NCI-H526 treated with DMSO at 0.1 percent for 48 hours (cell line): ENCODE measurements around the gene PLEKHG4B.
"Not testable (repeated sequence)": the region's sequence is repeated elsewhere in the genome, so short reads cannot be mapped to it uniquely, and the experiment has no call there.

Source experiments
- DNase-seq: peaks from one replicate; lab custom pipeline; 2025; lab: John Stamatoyannopoulos, UW

Gene PLEKHG4B

DNA sequence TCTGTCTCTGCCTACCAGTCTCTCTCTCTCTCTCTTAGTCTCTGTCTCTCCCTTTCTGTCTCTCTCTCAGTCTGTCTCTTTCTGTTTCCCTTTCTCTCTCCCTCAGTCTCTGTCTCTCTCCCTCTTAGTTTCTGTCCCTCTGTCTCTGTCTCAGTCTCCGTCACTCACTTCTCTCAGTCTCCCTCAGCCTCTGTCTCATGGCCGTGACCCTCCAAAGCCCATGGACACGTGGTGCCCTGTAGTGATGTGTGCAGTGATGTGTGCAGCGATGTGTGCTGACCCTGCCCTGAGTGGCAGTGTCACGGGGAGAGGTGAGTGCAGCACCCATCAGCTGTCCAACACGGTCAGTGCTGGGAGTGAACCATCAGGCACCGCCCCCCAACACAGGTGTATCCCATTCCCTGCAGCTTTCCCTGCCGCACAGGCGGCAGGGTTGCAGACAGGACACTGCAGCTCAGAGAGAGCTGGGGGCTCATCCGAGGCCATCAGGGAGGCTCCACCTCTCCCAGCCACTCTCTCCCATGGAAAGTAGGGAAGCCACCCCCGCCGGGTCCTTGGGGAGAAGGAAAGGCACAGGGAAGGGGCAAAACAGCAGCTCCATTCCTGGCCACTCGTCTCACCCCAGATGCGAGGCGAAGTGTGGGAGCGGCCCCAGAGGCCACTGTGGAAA is 98.5 kb downstream of the PLEKHG4B start:
- DNase-seq = peak; percentile 16

DNA sequence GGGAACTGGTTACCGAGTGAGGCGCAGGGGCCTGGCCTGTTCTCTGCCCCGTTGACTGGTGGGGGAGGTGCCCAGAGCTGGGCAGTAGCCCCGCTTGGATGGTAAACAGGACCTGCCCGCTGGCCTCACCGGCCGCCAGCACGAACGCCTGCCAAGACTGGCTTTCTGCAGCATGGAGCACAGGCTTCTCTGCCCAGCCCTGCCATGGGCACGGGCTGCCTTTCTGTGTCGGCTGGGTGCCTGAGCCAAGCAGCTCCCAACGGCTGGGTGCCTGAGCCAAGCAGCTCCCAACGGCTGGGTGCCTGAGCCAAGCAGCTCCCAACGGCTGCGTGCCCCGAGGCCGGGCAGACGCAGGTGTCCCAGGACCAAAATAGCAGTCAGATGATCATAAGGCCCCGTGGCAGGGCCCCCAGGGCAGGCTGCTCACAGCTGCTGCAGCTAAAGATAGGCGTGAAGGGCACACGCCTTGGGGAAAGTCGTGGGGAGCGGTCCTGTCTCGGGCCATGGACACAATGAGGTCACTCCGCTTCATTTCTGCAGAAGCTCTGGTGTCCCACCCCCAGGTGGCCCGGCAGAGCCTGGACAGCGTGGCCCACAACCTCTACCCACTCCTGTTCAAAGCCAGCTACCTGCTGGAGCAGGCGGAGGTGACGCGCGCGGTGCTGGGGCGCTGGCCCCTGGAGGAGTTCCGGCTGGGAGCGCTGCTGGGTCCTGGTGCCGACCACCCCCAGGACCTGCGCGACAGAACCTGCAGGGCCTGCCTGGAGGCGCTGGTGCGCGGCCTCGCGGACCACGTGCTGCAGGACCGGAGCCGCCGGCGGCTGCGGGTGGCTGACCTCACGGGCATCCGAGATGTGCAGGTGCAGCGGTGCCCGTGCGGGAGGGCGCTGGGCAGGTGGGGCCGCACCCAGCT is 99.3 kb downstream of the PLEKHG4B start, which contains the start of gene LRRC14B:
Gene LRRC14B (plus strand): TSS at position 460 of the 913 bp plus-strand sequence. CDS start 44 bp downstream, at position 504.
- DNase-seq = peak; percentile 60

DNA sequence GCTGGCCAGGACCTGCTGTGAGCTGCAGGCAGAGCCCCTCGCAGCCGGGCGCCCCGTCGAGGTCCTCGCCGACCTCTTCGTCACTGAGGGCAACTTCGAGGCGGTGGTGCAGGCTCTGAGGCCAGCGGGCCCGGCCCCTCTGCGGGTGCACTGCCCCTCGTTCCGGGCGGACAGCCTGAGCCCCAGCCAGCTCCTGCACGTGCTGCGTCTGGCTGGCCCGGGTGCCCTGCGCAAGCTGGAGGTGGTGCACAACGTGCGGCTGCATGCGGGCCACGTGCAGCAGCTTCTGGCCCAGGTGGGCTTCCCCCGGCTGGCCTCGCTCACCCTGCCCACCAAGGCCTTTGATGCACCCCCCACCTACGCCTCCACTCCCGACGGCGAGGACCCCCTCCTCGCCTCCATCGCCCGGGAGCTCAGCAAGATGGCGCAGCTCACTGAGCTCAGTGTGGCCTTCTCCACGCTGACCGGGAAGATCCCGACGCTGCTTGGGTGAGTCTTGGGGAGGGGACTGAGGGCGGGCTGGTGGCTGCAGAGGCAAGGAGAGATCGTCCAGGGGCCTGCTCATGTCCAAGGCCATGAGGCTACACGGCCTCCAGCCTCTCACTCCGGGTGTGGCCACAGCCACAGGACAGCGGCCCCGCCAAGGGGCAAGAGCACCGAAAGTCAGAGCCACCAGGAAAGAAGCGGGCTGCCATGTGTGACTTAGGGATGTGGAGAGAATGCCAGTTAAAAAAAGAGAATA is 100.2 kb downstream of the PLEKHG4B start:
- DNase-seq = no peak

DNA sequence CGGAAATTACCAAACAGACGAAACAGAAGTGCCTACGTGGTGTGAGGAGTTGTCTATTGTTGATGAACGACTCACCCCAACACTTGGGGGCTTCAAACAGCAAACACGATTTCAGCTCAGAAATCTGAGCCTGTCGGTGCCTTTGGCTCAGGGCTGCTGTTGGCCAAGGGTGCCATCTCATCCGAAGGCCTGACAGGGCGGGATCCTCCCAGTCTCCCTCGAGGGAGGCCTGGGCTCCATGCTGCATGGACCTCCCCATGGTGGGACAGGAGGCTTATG is 100.7 kb downstream of the PLEKHG4B start:
- no peak for DNase-seq

DNA sequence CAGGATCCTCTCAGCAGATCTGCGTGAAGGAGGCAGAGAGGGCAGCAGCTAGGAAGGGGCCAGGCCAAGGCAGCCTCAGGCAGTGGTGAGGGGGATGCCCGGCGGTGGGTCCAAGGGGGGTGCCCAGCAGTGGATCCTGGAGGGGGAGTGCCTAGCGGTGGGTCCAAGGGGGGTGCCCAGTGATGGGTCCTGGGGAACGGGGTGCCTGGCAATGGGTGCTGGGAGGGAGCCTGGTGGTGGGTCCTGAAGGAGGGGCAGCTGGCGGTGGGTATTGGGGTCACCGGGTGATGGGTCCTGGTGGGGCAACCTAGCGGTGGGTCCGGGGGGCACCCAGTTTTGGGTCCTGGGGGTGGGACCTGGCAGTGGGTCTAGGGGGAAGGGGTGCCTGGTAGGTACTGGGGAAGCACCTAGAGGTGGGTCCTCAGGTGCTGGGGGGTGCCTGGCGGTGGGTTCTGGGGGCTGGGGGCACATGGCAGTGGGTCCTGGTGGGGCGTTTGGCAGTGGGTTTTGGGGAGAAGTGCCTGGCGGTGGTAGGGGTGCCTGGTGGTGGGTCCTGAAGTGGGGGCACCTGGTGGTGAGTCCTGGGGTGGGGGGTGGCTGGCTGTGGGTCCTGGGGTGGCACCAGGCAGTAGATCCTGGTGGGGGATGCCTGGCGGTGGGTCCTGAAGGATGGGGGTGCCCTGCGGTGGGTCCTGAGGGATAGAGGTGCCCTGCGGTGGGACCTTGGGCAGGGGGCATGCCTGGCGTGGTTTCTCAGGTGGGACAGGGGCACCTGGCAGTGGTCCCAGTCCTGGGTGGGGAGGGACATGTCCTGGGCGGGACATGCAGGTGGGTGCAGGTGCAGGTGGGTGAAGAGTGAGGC is 101.2 kb downstream of the PLEKHG4B start:
- no peak for DNase-seq

DNA sequence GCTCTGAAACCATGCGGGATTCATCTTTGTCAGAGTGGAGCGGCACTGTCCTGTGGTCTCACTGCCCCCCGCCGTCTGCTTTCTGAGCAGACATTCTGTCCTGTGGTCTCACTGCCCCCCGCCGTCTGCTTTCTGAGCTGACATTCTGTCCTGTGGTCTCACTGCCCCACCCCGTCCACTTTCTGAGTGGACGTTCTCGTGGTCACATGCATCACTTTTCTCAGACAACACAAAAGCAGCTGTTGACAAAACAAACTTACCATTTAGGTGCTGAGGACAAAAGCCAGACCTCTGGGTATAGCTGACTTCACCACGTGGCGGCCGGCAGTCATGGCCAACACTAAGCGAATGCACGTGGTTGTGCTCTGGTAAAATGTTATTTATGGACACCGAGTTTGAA is 102.1 kb downstream of the PLEKHG4B start:
- DNase-seq = no peak

DNA sequence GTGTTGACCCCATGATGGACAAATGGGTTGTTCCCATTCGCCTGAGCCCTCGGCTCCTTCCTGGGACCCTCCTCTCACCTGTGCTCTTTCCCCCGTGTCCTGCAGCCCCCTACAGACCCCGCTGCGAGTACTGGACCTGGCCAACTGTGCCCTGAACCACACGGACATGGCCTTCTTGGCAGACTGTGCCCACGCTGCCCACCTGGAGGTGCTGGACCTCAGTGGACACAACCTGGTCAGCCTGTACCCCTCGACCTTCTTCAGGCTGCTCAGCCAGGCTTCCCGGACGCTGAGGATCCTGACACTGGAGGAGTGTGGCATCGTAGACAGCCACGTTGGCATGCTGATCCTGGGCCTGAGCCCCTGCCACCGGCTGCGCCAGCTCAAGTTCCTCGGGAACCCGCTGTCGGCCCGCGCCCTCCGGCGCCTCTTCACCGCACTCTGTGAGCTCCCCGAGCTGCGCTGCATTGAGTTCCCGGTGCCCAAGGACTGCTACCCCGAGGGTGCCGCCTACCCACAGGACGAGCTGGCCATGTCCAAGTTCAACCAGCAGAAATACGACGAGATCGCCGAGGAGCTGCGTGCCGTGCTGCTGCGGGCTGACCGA is 102.7 kb downstream of the PLEKHG4B start:
- DNase-seq = no peak

DNA sequence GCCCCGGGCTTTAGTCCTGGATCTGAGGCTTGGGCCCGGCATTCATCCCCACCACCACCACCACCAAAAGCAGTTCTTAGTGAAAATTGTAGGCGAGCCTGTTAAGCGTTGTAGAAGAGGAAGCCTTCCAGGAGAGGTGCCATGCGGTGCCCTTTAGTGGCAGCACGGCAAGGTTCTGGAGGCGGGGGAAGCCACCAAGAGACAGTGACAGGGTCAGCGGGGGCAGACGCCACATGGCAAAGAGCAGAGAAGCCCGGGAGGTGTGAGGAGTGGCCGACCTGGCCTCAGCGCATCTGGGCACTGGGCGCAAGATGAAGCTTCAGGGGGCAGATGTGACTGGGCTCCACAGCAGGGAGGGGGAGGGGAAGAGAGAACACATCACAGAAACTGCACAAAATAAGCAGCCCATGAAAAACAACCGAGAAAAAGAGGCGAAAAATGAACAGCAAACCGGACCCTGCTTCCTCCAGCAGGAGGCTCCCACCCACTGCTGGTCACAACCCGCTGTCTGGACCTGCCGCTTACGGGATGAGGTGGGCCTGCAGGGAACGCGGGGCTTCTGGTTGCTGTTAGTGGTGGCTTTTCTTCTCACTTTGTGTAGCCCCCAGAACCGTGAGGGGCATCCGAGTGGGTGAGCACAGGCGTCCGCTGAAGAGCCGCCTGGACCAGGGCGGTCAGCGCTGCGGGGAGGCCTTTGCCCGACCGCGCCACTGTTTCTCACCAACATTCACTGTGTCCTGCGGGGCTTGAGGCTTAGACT is 103.6 kb downstream of the PLEKHG4B start:
- DNase-seq = no peak

DNA sequence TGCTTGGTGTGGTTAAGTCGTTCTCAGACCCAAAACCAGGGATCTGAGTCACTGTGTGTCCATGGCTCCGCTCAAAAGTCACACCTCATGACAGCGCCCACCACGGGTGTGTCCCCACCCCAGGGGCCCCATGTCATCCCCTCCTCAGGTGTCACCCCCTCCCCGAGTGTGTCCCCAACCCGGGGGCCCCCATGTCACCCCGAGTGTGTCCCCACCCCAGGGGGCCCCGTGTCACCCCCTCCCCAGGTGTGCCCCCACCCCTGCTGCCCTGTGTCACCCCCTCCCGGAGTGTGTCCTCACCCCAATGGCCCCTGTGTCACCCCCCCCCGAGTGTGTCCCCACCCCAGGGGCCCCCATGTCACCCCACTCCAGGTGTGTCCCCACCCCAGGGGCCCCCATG is 104.4 kb downstream of the PLEKHG4B start:
- no peak for DNase-seq

DNA sequence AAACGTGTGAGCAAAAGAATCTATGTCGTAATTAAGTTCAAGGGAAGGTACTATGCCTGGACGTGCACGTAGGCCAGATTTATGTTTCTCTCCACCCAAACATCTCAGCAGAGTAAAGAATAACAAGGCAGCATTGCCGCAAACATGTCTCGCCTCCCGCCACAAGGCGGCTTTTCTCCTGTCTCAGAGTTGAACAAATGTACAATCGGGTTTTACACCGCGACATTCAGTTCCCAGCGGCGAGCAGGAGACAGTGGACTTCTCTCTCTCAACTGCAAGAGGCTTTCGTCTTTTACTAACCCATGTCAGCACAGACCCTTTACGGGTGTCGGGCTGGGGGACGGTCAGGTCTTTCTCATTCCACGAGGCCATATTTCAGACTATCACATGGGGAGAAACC is 105.1 kb downstream of the PLEKHG4B start:
- DNase-seq = not testable (repeated sequence)

DNA sequence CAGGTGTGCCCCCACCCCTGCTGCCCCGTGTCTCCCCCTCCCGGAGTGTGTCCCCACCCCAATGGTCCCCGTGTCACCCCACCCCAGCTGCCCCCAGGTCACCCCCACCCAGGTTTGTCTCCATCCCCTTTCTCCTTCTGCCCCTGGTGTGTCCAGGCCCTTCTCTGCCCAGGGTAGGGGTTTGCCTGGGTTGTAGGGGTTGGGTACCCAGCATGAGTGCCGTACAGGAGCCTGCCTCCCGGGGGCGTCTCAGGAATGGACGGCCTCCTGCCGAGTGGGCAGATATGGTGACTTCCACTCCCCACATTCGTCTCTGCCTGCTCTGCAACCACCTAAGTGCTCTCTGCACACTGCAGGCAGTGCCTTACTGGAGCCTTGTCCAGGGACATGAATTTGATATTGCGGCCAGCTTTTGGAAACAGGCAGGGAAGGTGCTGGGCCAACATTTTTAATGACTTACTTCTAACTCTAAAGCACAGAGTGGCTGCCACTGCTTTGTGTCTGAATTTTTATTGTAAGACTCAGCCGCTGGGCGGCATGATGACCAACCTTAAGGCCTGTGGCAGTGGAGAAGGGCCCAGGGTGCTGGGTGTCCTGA is 106.0 kb downstream of the PLEKHG4B start:
- no peak for DNase-seq

DNA sequence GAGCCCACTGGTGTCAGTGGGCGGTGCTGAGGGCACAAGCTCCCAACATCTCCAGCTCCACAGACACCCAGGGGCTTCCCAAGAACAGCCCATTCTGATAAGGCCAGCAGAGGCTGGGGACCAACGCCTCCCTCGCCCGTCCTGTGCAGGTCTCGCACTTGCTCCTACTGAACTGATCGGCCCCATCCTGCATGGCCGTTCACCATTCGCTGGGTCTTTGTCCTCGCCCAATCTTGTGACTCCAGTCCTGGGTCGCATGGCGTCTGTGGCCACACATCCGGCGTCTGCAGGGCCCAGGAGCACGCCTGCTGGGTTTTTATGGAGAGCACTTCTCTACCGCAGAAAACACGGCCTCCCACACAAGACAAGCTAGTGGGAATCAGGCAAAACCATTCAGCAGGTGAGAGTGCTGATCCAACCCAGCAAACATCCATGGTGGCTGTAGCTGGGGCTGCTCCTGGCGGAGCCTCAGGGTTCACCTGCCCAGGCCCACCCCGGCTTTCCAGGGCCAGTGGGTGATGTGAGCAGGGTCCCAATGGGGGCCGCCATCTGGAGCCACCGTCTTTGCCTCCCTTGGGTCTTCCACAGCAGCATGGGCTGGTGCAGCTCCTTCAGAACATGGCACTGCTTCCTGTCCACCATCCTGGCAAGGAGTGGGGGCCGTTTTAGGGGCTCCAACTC is 106.7 kb downstream of the PLEKHG4B start:
- DNase-seq = no peak

DNA sequence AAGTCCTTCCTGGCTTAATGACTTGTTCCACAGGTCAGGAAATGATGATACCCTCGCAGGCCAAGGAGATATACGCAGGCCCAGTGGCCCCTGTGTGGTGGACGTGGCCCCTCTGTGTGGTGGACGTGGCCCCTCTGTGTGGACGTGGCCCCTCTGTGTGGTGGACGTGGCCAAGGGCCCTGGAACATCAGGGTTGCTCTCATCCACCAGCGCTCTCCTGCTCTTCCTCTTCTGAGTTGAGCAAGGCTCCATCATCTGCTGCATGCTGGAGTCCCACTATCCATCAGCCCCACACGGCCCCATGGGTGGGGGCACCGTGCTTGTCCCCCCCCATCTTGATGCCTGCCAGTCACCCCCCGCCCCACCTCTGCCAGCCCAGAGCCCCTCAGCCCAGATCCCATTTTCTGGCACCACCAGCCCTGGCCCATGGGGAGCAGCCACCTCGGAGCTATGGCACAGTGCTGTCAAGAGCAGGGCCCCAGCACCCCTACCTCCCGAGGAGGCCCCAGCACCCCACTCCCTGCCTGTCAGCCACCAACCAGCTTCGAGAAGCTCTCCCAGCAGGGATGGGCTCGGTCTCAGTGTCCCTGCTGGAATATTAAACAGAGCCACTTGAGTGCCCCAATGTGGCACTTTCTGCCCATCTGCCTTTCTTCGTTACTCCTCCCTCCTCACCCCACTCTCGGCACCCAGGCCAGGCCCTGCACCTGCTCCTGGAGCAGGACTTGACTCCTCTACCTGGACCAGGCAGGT is 107.4 kb downstream of the PLEKHG4B start:
- DNase-seq = no peak

DNA sequence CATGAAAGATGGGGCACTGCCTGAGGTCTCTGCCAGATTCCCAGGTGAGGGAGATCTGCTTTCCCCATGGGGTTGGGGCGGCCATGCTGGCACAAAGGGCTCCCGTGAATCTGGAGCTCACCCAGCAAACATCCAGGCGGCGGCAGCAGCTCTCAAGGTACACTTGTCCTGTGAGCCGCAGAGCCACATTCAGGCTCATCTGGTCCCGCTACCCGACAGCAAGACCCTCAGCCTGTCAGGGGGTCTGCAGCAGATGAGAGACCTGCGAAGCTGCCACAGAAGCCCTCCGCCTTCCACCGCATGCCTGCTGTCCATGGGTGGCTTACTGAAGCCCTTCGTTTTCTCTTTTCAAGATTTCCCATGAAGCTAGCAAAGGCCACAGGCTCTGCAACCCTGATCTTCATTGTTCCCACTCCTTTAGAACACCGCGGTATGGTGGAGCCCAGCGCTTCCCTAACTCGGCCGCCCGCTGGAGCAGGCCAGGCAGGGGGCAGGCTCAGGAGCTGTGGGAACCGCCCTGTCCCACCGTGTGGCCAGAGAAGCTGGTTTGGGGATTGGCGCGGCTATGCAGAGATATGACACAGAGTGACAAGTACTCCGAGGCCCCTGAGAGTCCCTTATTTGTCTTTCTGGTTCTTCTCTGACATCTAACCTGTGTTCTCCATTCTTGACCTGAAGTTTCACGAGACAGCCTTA is 108.1 kb downstream of the PLEKHG4B start:
- DNase-seq = no peak

DNA sequence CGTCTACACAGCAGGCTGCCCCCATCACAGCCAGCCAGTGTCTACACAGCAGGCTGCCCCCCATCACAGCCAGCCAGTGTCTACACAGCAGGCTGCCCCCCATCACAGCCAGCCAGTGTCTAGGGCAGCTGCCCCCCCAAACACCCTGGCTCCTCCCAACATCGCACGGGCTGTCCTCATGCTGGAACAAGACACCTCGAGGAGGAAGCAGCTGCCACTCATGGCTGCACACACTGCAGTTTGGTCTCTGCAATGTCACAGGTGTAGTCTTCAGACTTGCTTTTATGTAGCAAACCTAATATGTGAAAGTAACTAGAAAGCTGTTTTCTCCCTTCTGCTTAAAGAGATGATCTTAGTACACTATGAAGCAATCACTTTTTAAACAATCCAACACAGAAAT is 109.0 kb downstream of the PLEKHG4B start:
- no peak for DNase-seq

DNA sequence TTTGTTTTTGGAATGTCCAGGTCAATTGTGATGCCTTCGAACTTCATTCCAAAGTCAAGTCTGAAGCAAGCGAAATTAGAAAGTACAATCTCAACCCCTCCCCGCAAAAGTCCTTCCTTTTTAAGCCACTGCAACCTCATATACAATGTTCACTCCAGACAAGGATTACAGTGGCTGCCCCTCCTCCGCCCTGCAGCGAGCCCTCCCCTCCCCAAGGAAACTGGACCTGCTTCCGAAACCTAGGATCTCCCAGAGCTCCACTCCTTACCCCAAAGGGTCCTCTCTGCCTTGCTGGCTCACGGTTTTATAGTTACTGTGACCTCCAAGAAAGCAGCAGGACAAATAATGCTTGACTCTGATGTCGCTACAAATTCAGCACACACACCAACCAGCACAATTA is 109.7 kb downstream of the PLEKHG4B start:
- DNase-seq = no peak

DNA sequence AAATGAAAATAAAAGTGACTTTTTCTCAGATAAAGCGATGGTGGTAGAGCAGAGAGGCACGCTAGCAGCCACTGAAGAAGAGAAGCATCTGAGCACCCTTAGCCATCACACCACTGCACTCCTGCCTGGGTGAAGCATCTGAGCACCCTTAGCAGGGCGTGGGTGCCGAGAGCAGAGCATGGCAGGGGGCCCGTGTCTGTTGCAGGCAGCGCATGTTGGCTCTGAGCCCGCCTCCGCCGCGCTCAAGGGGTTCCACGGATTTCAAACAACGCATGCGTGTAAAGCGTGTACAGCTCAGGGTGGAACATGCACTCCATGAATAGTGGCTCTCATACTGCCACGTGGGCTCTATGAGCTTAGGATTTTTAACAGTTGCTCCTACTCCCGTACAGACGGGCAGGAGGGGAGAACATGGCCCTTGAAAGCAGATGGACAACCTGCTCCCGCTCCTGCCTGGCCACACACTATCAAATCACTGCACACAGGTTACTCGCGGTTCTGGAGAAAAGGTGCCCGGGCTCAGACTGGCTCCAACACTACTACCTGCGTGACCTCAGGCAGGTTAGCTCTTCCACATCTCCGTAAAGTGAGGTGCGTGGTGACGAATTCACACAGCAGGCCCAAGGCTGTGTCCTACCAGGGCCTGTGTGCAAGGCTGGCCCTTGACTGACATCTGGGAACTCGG is 111.4 kb downstream of the PLEKHG4B start:
- no peak for DNase-seq

DNA sequence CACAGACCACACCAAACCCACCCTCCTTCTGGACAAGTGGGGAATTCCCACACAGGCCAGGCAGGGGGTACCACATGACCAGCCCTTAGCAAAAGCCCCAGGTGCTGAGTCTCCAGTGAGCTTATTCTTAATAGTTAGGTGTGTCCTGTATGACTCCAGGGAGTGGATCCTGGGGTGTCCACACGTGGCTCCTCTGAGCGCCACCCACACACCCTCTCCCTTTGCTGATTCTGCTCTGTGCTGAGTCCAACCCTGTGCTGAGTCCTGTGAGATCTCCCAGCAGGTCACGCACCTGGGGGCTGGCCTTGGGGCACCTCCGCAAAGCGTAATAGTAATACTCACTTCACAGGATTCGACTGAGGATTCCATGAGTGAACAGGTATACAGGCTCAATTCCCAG is 112.0 kb downstream of the PLEKHG4B start:
- no peak for DNase-seq
